Skeletal muscle tissue (tissue), 4 donors: ENCODE data around the gene BACH2. TPM values are rescaled to one million over a fixed set of nuclear protein-coding genes. Genes with fewer than 3 reads are reported as not detected.

ENCODE experiments used
- H3K27ac ChIP-seq: one replicate; pipeline ENCODE4 v1.7.0; 2013; ENCODE audit warnings: mild to moderate bottlenecking, low read depth, low read length, inconsistent platforms
- H3K27me3 ChIP-seq, 3 donors: one replicate each; pipeline ENCODE4 v1.7.0; 2013; ENCODE audit warnings: low read length in 3 of 3; ENCODE audit not compliant: control insufficient read depth in 3 of 3, insufficient read depth in 3 of 3
- H3K36me3 ChIP-seq, 3 donors: one replicate each; pipeline ENCODE4 v1.7.0; 2013; ENCODE audit warnings: low read length in 3 of 3; ENCODE audit not compliant: control insufficient read depth in 3 of 3, insufficient read depth in 3 of 3
- H3K4me1 ChIP-seq, 3 donors: one replicate each; pipeline ENCODE4 v1.7.0; 2013; ENCODE audit warnings: low read length in 3 of 3, mild to moderate bottlenecking in 3 of 3; ENCODE audit not compliant: control insufficient read depth in 3 of 3, insufficient read depth in 3 of 3
- H3K4me3 ChIP-seq, 3 donors: one replicate each; pipeline ENCODE4 v1.7.0; 2013; ENCODE audit warnings: low read length in 3 of 3
- H3K9ac ChIP-seq, 3 donors: one replicate each; pipeline ENCODE4 v1.7.0; 2013; ENCODE audit warnings: low read length in 3 of 3, mild to moderate bottlenecking in 3 of 3, moderate library complexity in 2 of 3, low read depth in 1 of 3
- H3K9me3 ChIP-seq, 3 donors: one replicate each; pipeline ENCODE4 v1.7.0; 2013; ENCODE audit warnings: low read length in 3 of 3; ENCODE audit not compliant: control insufficient read depth in 3 of 3
- total RNA-seq: library from RNA; depleted of rRNA; stranded (reverse); fragments of >200 nt; gene quantifications from one replicate; pipeline ENCODE4 v1.2.3, GENCODE V29; 2014
- donor health status: Osteomylitis.

The BACH2 gene
- total RNA-seq, 1 donor from 2014 or later = 3.7 TPM

- H3K4me3 ChIP-seq = no peak overlapping the region
- no peaks in the 10 kb centered on the region for H3K27me3 ChIP-seq
- H3K9me3 ChIP-seq = peaks cover 0 to 2% (median 0%) of the 10 kb centered on the region in 3 donors
- H3K9ac ChIP-seq = no peak overlapping the region
- H3K27ac ChIP-seq = no peak overlapping the region
- no peaks in the 10 kb centered on the region for H3K36me3 ChIP-seq
- peaks cover 25 to 30% (median 29%) of the 10 kb centered on the region in 3 donors for H3K4me1 ChIP-seq
Measured at GRCh38 chr6:90179190-90180169, 117.2 kb downstream of the BACH2 start.

GRCh38 chr6:90178384-90178855 lies 118.2 kb downstream of the BACH2 start:
- Histone ChIP-seq H3K9ac (no peak overlapping the region), H3K4me1 (peaks cover 16 to 21% (median 18%) of the 10 kb centered on the region in 3 donors), H3K4me3 (no peak overlapping the region), H3K9me3 (peaks cover 0 to 2% (median 0%) of the 10 kb centered on the region in 3 donors), H3K27ac (no peak overlapping the region), H3K27me3 (no peaks in the 10 kb centered on the region), H3K36me3 (no peaks in the 10 kb centered on the region)

DNA sequence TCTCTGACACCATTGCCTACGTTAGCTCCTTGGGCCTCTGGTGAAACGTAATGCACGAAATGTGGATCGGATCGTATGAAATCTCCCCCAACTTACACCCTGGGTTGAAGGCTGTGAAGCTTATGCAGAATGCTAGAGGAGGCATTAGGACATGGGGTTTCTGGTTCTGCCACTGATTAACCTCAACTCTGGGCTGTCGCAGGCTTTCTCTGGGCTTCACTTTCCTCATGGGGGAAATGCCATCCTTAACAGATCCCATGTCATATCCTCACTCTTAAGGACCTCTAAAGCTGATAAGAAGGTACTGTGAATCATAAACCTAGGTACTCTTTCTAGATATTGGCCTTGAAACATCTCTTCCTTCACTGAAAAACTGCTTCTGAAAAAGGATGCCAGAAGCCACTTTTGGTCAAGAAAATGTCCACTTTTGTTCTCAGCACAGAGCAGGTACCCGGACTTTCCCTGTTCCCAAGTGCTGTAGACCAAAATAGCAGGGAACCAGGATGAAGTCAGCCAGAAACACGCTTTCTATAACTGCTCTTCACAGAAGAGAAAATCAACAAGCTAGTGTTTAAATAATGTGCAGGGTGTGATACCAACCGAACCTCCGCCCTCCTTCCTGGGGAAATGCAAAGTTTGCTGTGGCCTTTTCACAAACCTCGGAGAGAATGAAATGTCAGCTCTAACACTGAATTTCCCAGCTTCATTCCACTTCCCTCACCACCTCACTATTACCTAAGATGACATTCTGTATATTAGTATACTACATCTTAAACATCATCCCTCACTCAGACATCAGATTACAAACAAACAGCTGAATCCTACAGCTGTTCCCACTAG lies 118.9 kb downstream of the BACH2 start:
- Histone ChIP-seq H3K36me3 (no peaks in the 10 kb centered on the region), H3K27me3 (no peaks in the 10 kb centered on the region), H3K9me3 (peaks cover 0 to 2% (median 0%) of the 10 kb centered on the region in 3 donors), H3K27ac (no peak overlapping the region), H3K4me3 (no peak overlapping the region), H3K4me1 (peaks cover 13 to 19% (median 15%) of the 10 kb centered on the region in 3 donors), H3K9ac (peak overlapping the region in 2 of 3 donors; percentile 35 to 54)

DNA sequence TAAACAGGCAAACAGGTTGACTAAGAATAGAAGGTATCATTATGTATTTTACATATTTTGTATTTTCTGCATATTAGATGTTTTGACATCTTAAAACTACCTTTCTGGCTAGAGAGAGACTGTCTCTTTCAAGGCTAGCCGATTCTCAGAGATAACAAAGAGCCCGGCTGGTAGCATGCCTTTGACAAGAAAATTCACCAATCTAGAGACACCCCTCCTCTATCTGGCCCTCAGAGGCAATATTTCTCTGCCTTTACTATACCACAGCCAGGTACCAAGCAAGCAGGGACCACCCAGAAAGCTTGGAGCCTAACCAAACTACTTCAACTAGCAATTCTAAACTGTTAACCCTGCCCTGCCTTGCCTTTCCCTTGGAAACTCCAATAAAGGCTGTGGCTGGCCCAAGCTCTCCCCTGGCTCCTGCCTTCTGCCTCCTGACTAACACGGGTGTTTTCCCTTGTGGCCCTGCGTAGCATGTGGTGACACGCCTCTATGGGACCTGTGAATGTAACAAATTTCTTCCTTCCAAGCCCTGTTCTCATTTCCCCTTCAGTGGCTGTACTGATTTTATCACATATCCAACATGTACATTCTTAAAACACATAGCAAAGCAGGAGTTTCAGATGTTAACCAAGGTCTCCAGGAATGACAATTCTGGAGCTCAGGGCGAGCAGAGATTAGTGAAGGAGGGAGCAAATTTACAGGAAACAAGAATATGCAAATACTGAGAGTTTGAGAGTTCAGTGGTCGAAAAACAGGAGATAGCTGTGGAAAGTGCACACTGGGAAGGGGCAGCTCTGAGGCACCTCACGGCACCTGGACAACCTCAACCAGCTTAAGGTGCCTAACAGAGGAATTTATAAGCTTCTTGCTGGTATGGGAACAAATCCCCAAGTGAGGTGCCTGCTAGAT lies 120.8 kb downstream of the BACH2 start:
- Histone ChIP-seq H3K27ac (no peak overlapping the region), H3K9me3 (peaks cover 0 to 2% (median 0%) of the 10 kb centered on the region in 3 donors), H3K27me3 (no peaks in the 10 kb centered on the region), H3K9ac (no peak overlapping the region), H3K36me3 (no peaks in the 10 kb centered on the region), H3K4me1 (peaks cover 12 to 19% (median 13%) of the 10 kb centered on the region in 3 donors), H3K4me3 (no peak overlapping the region)

- Histone ChIP-seq H3K9me3 (no peaks in the 10 kb centered on the region), H3K4me1 (peaks cover 16 to 27% (median 25%) of the 10 kb centered on the region in 3 donors), H3K27ac (no peak overlapping the region), H3K4me3 (no peak overlapping the region), H3K36me3 (no peaks in the 10 kb centered on the region), H3K27me3 (no peaks in the 10 kb centered on the region), H3K9ac (no peak overlapping the region)
Measured at GRCh38 chr6:90173262-90173925, 123.2 kb downstream of the BACH2 start.

DNA sequence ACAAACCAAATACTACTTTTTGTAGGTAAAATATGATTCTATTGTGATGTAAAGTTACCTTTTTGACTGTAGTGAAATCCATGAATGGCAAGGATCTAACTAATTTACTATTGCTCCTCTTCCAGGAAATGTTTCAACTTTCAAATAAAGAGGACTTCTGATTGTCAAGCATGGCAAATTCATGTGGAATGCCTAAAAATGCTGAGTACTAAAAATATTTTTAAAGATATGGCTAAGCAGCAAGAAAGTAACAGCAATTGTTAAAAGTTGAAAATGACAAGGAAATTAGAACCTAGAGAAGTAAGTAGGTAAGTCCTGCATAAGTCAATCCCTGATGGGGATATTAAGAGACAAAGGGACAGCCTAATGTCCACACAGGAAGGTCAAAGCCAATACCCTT lies 126.0 kb downstream of the BACH2 start:
- Histone ChIP-seq H3K4me1 (peaks cover 8 to 17% (median 15%) of the 10 kb centered on the region in 3 donors), H3K9ac (no peak overlapping the region), H3K4me3 (no peak overlapping the region), H3K36me3 (no peaks in the 10 kb centered on the region), H3K9me3 (no peaks in the 10 kb centered on the region), H3K27me3 (no peaks in the 10 kb centered on the region), H3K27ac (no peak overlapping the region)

DNA sequence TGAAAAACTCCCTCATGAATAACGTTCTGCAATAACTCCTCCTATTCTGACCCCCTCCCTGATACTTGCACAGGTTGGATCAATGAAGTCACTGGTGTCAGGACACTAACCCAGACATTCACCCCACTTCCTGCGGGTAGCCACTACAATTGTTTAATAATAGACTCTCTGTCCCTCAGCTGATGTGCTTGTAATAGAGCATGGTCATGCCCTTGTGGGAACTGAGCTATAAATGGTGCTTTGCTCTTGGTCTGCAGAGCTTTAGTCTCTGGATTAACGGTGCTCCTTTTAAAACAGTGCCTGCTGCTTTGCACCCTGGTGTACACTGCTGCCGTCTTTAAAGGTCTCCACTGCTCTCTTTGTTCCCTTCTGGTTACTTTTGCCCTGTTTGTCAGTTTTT lies 127.3 kb downstream of the BACH2 start:
- H3K36me3 ChIP-seq = no peaks in the 10 kb centered on the region
- H3K9ac ChIP-seq = peak overlapping the region in 2 of 3 donors; percentile 36 to 66
- H3K4me3 ChIP-seq = peak overlapping the region in 1 of 3 donors; percentile 36
- H3K9me3 ChIP-seq = no peaks in the 10 kb centered on the region
- peaks cover 8 to 17% (median 15%) of the 10 kb centered on the region in 3 donors for H3K4me1 ChIP-seq
- H3K27me3 ChIP-seq = no peaks in the 10 kb centered on the region
- peak overlapping the region; percentile 71 for H3K27ac ChIP-seq

DNA sequence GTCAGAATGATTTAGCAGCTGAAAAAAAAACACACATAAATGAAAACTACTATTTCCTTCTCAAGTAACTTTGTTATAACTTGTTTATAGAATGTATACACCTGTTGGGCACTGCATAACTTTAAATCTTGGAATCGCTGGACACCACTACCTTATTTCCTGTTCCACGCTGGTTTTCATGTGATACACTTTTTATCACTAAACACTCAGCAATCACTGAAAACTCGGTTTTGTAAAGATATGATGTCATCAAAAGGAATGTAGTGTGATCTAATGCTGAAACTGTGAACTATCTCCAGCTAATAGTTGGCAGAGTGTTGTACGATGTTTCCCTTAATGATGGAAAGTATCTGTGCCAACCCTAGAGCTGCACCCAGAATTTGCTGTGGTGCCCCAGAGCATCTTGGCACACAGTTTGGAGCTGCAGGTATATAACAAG lies 127.9 kb downstream of the BACH2 start:
- Histone ChIP-seq H3K27me3 (no peaks in the 10 kb centered on the region), H3K9ac (no peak overlapping the region), H3K27ac (peak overlapping the region; percentile 71), H3K9me3 (no peaks in the 10 kb centered on the region), H3K36me3 (no peaks in the 10 kb centered on the region), H3K4me3 (no peak overlapping the region), H3K4me1 (peaks cover 8 to 17% (median 15%) of the 10 kb centered on the region in 3 donors)
